DOHH2 (cell line): ENCODE data around the gene KLHDC4.

Experiments used
- CTCF ChIP-seq: fragments of 200-600 bp; sonication (generic); IDR thresholded peaks from one replicate; pipeline ENCODE4 v1.5.1; 2014; ENCODE audit warnings: antibody characterized with exemption, mild to moderate bottlenecking, low read depth, low read length; ENCODE audit not compliant: poor library complexity, severe bottlenecking
- EZH2phosphoT487 ChIP-seq: fragments of 200-600 bp; sonication (generic); IDR thresholded peaks from 2 replicates; pipeline ENCODE4 v1.6.1; 2017; ENCODE audit warnings: borderline replicate concordance, mild to moderate bottlenecking, antibody characterized with exemption, low read length, moderate library complexity, mixed read lengths

- TF ChIP-seq CTCF (no peak), EZH2phosphoT487 (no peak)
Observed at GRCh38 chr16:87715231-87715630, 50.6 kb downstream of the KLHDC4 start.
